Ovary (tissue), 9 donors: Measurements from ENCODE around the gene WDR91. TPM values are rescaled to one million over a fixed set of nuclear protein-coding genes. Genes with fewer than 3 reads are reported as not detected.

ENCODE experiments used
- DNase-seq, 5 donors: peaks; one replicate each; pipeline ENCODE4 v3.0.0-alpha.2; 2019 to 2020
- H3K27ac ChIP-seq, 2 donors: fragments of 200-600 bp; one replicate each; pipeline versions ENCODE4 v1.5.1 to v1.8.0; 2019 to 2022
- H3K27me3 ChIP-seq: fragments of 200-600 bp; one replicate; pipeline ENCODE4 v1.8.0; 2022
- H3K36me3 ChIP-seq: fragments of 200-600 bp; sonication (generic); one replicate; pipeline ENCODE4 v1.5.1; 2019
- H3K4me1 ChIP-seq: one replicate; pipeline ENCODE4 v1.8.1; 2013; ENCODE audit warnings: mild to moderate bottlenecking, moderate library complexity; ENCODE audit not compliant: insufficient read depth
- H3K4me3 ChIP-seq: fragments of 200-600 bp; sonication (generic); one replicate; pipeline ENCODE4 v1.5.1; 2017
- H3K9me3 ChIP-seq, 2 donors: fragments of 200-600 bp in 1 of 2; sonication (generic) in 1 of 2; one replicate each; pipeline versions ENCODE4 v1.5.1 to v1.8.1; 2013 to 2019; ENCODE audit warnings: mild to moderate bottlenecking in 1 of 2, moderate library complexity in 1 of 2
- EP300 ChIP-seq: sonication (generic); formaldehyde crosslinking; IDR thresholded peaks from one replicate; pipeline ENCODE4 v1.6.1; 2017; ENCODE audit warnings: antibody characterized with exemption
- POLR2A ChIP-seq: fragments of 450-650 bp; IDR thresholded peaks from one replicate; pipeline ENCODE4 v1.6.1; 2017; ENCODE audit warnings: antibody characterized with exemption, mild to moderate bottlenecking, moderate library complexity
- WGBS, 3 donors: extraction: QIAGEN DNeasy Blood & Tissue Kit in 1 of 3; methylation state at CpG; one replicate each; pipeline versions ENCODE4 v1.1.5 to v1.1.7; 2013 to 2017; 5-methylcytosine and 5-hydroxymethylcytosine counted together
- intact Hi-C, 4 donors: fragments of 100-400 bp; cut with DNase I; formaldehyde crosslinking; loops; one replicate each; pipeline versions ENCODE4 v1.11.0 to v1.15.1; 2022 to 2023
- polyA plus RNA-seq, 2 donors: library from polyadenylated mRNA; stranded (reverse); fragments of 200-250 nt in 1 of 2; fragments of 350-450 nt in 1 of 2; fragmentation: Illumina TruSeq in 1 of 2; extraction: RNeasy Lipid Tissue Mini Kit (QIAGEN cat#74804) in 1 of 2; gene quantifications; one replicate each; pipeline ENCODE4 v1.2.3, GENCODE V29; 2013 to 2014
- total RNA-seq, 7 donors: library from RNA; depleted of rRNA in 2 of 7; stranded (reverse); fragments of >200 nt in 2 of 7; fragmentation: NEBNext Ultra II Directional in 3 of 7; extraction: Animal tissue kit (Norgen Biotek cat#: 25700) in 3 of 7; gene quantifications; one replicate each; pipeline versions ENCODE4 v1.1.0 to v1.2.4, GENCODE V29; 2016 to 2023
- TF ChIP-seq, protein P1 (sequence below), 3 donors: fragments of 450-650 bp in 2 of 3; fragments of 200-600 bp in 1 of 3; IDR thresholded peaks; one replicate each; pipeline versions ENCODE4 v1.5.1 to v1.8.0; 2016 to 2022; ENCODE audit warnings: antibody characterized with exemption in 3 of 3, mild to moderate bottlenecking in 1 of 3
- donor health status: DM: no; HTN: no; CAD: no; lungs with moderate emphysema.
- donor health status: DM: no; HTN: no; CAD: no.
- donor health status: Bipolar disorder and iron deficiency.
- donor health status: DM: yes; HTN: yes; CAD: no.
- donor health status: DM: no; HTN: no; CAD: no.
- donor health status: DM: yes; HTN: yes; CAD: no.

WDR91 gene
- total and polyA plus RNA-seq, 9 donors: 12.6 to 56.3 (median 32.2) TPM

DNA sequence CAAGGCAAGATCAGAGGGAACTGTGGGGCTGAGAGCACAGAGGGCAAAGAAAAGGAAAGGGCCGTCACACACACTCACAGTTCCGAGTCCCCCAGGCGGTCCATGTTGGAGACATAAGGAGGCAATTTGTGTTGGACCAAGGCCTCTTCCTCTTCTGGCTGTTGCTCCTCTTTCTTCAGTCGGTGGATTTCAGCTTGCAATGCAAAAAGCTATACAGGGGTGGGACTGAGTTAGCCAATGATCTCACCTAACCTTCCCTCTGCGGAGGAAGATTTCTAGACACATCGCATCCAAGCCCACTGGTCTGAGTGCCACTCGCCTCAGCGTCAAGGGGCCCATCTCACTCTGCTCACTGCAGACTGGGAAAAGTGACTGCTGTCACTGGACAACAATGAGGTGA lies 5.5 kb downstream of the WDR91 start:
- no peaks in the 10 kb centered on the region for H3K27me3 ChIP-seq
- H3K27ac ChIP-seq: no peak overlapping the region
- DNase-seq: no peak
- H3K9me3 ChIP-seq: no peaks in the 10 kb centered on the region
- H3K4me3 ChIP-seq: no peak overlapping the region
- intact Hi-C loops: no loop called here
- peaks cover 1% of the 10 kb centered on the region for H3K4me1 ChIP-seq
- 95 to 99% (median 96%) methylated on average over 8 of the region's 8 CpGs for WGBS, 3 donors
- TF ChIP-seq EP300: no peak
- TF ChIP-seq POLR2A: no peak
- TF ChIP-seq, protein P1, sequence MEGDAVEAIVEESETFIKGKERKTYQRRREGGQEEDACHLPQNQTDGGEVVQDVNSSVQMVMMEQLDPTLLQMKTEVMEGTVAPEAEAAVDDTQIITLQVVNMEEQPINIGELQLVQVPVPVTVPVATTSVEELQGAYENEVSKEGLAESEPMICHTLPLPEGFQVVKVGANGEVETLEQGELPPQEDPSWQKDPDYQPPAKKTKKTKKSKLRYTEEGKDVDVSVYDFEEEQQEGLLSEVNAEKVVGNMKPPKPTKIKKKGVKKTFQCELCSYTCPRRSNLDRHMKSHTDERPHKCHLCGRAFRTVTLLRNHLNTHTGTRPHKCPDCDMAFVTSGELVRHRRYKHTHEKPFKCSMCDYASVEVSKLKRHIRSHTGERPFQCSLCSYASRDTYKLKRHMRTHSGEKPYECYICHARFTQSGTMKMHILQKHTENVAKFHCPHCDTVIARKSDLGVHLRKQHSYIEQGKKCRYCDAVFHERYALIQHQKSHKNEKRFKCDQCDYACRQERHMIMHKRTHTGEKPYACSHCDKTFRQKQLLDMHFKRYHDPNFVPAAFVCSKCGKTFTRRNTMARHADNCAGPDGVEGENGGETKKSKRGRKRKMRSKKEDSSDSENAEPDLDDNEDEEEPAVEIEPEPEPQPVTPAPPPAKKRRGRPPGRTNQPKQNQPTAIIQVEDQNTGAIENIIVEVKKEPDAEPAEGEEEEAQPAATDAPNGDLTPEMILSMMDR (IDR thresholded peaks at IDR 0.05): no peak
- H3K36me3 ChIP-seq: no peaks in the 10 kb centered on the region

DNA sequence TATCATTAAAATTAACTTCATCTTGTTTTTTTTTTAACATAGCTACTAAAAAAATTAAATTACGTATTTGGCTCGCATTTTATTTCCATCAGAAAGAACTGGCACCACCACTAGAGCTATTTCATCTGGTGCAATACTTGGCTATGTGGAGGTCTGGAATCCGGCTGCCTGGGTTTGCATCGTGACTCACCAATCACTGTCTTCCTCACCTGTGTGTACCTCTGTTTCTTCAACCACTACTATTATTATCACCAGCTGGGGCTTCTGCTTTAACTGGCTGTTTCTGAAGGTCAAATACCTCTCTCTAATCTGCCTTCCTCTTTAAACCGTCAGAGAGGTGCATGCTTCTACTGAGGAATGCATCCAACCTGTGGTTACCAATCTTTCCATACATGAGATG lies 6.5 kb downstream of the WDR91 start:
- peaks cover 1% of the 10 kb centered on the region for H3K4me1 ChIP-seq
- H3K27ac ChIP-seq: no peak overlapping the region
- intact Hi-C loops: no loop called here

DNA sequence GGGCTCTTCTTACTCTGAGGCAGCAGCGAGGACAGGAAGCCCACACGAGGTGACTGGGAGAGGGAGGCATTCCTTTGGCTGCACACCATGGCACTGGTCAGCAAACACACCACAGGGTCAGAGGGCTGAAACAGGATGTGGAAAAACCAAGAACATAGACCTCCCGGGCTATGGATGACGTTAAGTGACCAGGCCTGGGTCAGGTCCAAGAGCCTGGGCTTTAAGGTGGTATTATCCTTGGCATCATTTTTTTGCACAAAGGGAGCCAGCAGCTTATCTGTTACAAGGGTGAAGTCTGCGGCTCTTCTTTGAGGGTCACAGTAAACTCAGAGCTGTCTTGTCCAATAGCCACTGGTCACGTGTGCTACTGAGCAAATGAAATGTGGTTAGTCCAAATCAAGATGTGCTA lies 7.0 kb downstream of the WDR91 start:
- intact Hi-C loops: no loop called here
- no peaks in the 10 kb centered on the region for H3K9me3 ChIP-seq
- peaks cover 1% of the 10 kb centered on the region for H3K4me1 ChIP-seq
- no peaks in the 10 kb centered on the region for H3K27me3 ChIP-seq
- TF ChIP-seq, protein P1 (IDR thresholded peaks at IDR 0.05): no peak
- TF ChIP-seq POLR2A (no peak), EP300 (no peak)
- peak in 2 of 5 donors; percentile 56 to 61 for DNase-seq
- WGBS, 3 donors: 47 to 55% (median 55%) methylated on average over 6 of the region's 6 CpGs
- no peaks in the 10 kb centered on the region for H3K36me3 ChIP-seq
- no peak overlapping the region for H3K4me3 ChIP-seq
- no peak overlapping the region for H3K27ac ChIP-seq

More for the DNA sequence above, 6.5 kb downstream of the WDR91 start:
- TF ChIP-seq, protein P1 (IDR thresholded peaks at IDR 0.05): no peak
- no peak for TF ChIP-seq POLR2A
- no peak for TF ChIP-seq EP300
- WGBS, 3 donors: 77 to 81% (median 78%) methylated on average over 5 of the region's 5 CpGs
- H3K4me3 ChIP-seq: no peak overlapping the region
- H3K36me3 ChIP-seq: no peaks in the 10 kb centered on the region
- H3K9me3 ChIP-seq: no peaks in the 10 kb centered on the region
- DNase-seq: no peak
- H3K27me3 ChIP-seq: no peaks in the 10 kb centered on the region

DNA sequence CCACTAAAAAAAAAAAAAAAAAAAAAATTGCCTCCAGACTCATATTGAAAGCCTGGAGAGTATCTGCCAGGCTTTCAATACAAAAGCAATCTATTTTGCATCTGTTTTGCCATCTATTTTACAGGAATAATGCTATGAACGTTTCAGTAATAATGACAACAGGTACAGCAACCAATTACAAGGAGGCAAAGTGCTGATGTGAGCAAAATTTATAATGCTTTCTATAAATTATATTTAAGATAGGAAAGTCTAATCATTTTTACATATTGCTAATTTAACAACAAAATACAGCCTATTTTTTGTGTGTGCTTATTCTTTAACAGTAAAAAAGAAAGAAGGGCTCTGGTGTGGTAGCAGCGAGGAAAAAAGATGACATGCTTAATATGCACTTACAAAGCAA lies 10.0 kb downstream of the WDR91 start:
- H3K27ac ChIP-seq: no peak overlapping the region
- no peak for TF ChIP-seq EP300
- TF ChIP-seq, protein P1 (IDR thresholded peaks at IDR 0.05): no peak
- no peak for TF ChIP-seq POLR2A
- no peaks in the 10 kb centered on the region for H3K4me1 ChIP-seq
- H3K9me3 ChIP-seq: no peaks in the 10 kb centered on the region
- no peaks in the 10 kb centered on the region for H3K36me3 ChIP-seq
- no peaks in the 10 kb centered on the region for H3K27me3 ChIP-seq
- H3K4me3 ChIP-seq: no peak overlapping the region
- intact Hi-C loops: no loop called here
- 68 to 84% (median 70%) methylated on average over 2 of the region's 2 CpGs for WGBS, 3 donors
- DNase-seq: no peak
